NCI-H460 (cell line): Measurements from ENCODE around the gene FZR1. TPM values are rescaled to one million over a fixed set of nuclear protein-coding genes. Genes with fewer than 3 reads are reported as not detected.
"Not testable (repeated sequence)": the region's sequence is repeated elsewhere in the genome, so short reads cannot be mapped to it uniquely, and the experiment has no call there.

Experiments used
- DNase-seq: peaks from one replicate; pipeline ENCODE4 v3.0.0-alpha.2; 2016; ENCODE audit warnings: low read depth; ENCODE audit errors: extremely low read depth
- total RNA-seq: library from RNA; depleted of rRNA; stranded (reverse); fragments of >200 nt; shearing (Covaris generic); gene quantifications from 2 replicates; pipeline ENCODE4 v1.2.3, GENCODE V29; 2014

The FZR1 gene
- total RNA-seq, 1 experiment from 2014 or later = 17.6 TPM

DNA sequence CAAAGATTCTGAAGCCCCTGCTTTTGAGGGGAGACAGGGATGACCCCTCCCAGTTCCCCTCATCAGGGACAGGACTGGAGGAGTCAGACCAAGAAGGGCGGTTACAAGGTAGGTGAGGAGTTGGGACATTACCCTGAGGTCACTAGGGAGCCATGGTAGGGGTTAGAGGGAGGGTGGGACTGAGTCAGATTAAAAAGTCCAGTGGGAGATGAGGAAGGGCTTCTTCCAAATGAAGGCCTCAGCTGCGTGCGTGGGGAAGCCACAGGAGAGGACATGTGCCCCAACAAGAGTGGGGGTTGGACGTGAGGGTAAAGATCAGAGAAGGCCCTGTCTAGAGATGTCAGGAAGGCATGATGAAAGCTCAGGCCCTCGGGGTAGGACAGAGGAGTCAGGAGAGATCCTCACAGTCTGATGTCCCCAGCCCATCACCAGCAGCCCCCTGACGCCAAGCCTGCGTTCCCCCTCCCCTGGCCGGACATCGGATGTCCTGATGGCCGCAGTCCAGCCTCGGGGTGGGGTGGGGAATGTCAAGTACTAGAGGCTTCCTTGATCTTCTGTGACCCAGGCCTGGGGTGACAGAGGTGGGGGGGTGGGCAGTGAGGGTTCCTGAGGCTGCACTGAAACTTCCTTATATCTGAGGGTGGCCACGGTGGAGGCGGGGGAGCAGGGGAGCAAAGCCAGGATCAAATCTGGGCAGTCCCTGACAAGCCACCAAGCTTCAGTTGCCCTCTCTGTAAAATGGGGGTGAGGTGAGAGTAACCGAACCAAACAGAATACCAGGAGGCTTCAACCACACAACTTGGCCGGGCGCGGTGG is 57.8 kb downstream of the FZR1 start:
- DNase-seq = no peak

- peak; percentile 68 for DNase-seq
These were observed 59.0 kb downstream of the FZR1 start for GRCh38 chr19:3565139-3565538.

GRCh38 chr19:3570042-3570441 is 63.9 kb downstream of the FZR1 start:
- DNase-seq = not testable (repeated sequence)

GRCh38 chr19:3570606-3571011 is 64.5 kb downstream of the FZR1 start:
- no peak for DNase-seq

GRCh38 chr19:3572132-3572854 is 66.2 kb downstream of the FZR1 start:
- peak; percentile 98 for DNase-seq

DNA sequence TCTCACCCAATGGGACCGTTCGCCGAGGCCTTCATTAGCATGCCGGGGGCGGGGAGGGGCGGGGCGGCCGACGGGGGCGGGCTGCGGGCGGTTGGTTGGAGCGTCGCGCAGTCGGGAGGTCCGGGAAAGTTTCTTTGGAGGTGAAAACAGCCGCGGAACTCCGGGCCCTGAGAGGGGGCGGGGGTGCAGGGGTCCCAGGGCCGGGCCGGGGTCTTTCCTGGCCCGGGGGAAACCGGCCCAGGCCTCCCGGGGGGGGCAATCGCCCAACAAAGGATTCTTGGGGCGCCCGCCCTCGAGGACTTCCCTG is 66.7 kb downstream of the FZR1 start, which contains the start of gene HMG20B:
Gene HMG20B, plus strand, starts transcription at position 90 of the 307 bp plus-strand sequence. CDS start 366 bp downstream, outside the sequence.
- no peak for DNase-seq

GRCh38 chr19:3573162-3573857 is 67.2 kb downstream of the FZR1 start:
- DNase-seq = no peak

GRCh38 chr19:3573858-3574637 is 67.9 kb downstream of the FZR1 start:
- peak; percentile 94 for DNase-seq

DNA sequence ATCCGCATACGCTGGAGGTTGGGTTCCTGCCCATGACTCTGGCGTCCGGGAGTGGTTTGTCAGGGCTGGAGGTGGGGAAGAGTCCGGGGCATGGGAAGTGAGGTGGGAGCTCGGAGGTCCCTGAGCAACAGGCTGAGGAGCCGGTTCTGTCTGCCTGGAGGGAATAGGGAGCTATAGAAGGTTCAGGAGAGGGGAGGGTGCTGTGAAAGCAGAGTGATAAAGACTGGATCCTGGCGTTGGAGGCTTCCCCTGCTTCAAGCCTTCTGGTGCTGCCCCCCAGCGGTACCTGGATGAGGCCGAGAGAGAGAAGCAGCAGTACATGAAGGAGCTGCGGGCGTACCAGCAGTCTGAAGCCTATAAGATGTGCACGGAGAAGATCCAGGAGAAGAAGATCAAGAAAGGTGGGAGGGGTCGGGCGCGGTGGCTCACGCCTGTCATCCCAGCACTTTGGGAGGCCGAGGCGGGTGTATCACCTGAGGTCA is 69.2 kb downstream of the FZR1 start:
- peak; percentile 56 for DNase-seq

- no peak for DNase-seq
These were observed 70.0 kb downstream of the FZR1 start for GRCh38 chr19:3575949-3576673.

DNA sequence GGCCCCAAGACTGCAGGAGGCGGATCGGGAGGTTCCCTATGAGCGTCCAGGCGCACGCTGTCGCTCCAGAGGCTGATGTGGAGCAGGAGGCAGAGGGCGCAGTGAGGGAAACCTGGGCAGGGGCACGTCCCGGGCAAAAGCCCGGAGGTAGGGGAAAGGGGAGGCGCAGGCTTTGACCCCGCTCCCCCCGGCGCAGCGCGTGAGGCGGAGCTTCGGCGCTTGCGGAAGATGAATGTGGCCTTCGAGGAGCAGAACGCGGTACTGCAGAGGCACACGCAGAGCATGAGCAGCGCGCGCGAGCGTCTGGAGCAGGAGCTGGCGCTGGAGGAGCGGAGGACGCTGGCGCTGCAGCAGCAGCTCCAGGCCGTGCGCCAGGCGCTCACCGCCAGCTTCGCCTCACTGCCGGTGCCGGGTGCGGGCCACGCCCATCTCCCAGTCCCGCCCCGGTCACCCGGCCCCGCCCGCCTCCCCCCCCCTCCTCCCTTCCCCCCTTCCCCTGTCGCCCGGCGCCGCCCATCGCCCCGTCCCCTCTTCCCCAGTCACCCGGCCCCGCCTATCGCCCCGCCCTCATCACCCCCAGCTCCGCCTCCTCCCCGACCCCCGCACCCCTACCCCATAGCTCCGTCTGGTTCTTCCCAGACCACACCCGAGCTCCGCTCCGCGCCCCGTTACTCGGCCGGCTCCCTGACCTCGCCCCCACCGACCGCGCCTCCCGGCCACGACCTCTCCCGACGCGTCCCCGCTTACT is 70.8 kb downstream of the FZR1 start:
- no peak for DNase-seq

DNA sequence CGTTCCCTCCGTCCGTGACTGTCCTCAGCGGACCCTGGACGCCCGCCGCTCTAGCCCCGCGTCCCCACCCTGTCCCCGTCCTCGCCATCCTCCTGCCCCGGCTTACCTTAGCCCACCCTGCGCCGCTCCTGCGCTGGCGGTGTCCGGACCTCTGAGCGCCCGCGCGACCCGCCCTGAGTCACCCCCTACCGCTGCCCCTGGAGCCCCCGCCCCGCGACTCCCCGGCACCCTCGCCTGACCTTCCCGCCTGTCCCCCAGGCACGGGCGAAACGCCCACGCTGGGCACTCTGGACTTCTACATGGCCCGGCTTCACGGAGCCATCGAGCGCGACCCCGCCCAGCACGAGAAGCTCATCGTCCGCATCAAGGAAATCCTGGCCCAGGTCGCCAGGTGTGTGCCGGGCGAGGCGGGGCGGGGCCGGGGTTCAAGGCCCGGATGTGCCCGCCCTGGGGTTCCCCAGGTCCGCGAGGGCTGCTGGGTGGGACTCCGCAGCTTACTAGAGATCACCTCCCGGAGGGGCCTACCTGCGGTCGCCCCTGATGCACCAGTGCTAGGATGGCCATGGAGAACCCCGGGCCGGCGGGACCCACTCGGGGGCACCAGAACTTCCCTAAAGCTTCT is 71.7 kb downstream of the FZR1 start:
- DNase-seq = no peak

DNA sequence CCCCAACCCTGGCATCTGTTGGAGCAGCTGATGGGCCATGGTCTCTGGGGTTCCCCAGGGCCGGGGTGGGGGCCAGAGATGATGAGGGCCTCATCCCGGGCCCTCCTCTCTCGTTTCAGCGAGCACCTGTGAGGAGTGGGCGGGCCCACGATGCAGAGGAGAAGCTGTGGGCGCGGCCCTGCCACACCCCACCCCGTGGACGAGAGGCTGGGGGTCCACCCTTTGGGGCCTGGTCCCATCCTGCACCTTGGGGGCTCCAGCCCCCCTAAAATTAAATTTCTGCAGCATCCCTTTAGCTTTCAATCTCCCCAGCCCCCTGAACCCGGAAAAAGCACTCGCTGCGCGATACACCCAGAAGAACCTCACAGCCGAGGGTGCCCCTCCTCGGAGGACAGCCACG is 72.3 kb downstream of the FZR1 start:
- DNase-seq = no peak

DNA sequence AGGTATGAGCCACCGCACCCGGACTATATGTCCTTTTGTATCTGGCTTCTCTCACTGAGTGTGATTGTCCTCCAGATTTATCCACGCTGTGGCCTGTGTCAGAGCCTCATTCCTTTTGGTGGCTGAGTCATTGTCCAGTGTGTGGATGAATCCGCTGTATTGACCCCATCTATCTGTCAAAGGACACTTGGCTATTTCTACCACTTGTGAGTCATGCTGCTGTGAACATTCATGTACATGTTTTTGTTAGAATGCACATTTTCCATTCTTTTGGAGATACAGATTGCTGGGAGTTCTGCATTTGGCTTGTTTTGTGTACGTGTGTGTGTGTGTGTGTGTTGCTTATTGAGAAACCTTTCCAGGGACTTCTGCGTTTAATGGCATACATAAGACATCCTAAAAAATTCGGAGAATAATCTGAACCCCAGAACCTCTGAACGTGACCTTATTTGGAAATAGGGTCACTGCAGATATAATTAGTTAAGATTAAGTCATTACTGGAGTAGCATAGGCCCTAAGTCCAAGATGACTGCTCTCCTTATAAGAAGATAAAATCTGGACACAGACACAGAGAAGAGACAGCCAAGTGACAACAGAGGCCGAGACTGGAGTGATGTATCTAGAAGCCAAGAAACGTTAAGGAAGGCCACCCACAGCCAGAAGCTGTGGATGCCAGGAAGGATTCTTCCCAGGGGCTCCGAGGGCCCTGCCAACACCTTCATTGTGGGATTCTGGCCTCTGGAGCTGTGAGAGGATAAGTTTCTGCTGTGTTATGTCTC is 74.2 kb downstream of the FZR1 start:
- no peak for DNase-seq

GRCh38 chr19:3581792-3582191 is 75.7 kb downstream of the FZR1 start:
- not testable (repeated sequence) for DNase-seq

DNA sequence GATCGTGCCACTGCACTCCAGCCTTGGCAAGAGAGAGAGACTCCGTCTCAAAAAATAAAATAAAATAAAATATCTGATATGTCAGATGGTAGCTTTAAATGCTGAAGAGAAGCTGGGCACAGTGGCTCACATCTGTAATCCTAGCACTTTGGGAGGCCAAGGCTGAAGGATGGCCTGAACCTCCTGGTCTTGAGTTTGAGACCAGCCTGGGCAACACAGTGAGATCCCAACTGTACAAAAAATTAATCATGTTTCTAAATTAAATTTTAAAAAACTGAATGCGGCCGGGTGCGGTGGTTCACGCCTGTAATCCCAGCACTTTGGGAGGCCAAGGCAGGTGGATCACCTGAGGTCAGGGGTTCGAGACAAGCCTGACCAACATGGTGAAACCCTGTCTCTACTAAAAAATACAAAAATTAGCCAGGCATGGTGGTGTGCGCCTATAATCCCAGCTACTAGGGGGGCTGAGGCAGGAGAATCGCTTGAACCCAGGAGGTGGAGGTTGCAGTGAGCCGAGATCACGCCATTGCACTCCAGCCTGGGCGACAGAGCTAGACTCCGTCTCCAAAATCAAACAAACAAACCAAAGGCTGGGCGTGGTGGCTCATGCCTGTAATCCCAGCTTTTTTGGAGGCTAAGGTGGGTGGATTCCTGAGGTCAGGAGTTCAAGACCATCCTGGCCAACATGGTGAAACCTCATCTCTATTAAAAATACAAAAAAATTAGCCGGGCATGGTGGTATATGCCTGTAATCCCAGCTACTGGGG is 78.1 kb downstream of the FZR1 start:
- DNase-seq = not testable (repeated sequence)
